GM12878 (cell line): Measurements from ENCODE around the gene CCDC97.

ENCODE experiments used
- CREM ChIP-seq: IDR thresholded peaks from 2 replicates; pipeline ENCODE4 v1.6.1; 2014; ENCODE audit warnings: antibody characterized with exemption, low read depth
- CTCF ChIP-seq, 3 experiments: IDR thresholded peaks in 2 of 3; conservative IDR thresholded peaks in 1 of 3; 2 replicates each; pipeline ENCODE4 v1.5.1; 2011; ENCODE audit warnings: low read depth in 3 of 3, low read length in 3 of 3, mild to moderate bottlenecking in 3 of 3, control low read depth in 2 of 3, moderate library complexity in 2 of 3, inconsistent platforms in 1 of 3, mixed read lengths in 1 of 3; ENCODE audit not compliant: control insufficient read depth in 2 of 3, insufficient read depth in 1 of 3; ENCODE audit errors: extremely low read depth in 1 of 3
- EZH2 ChIP-seq: IDR thresholded peaks from 2 replicates; pipeline ENCODE4 v1.6.1; 2012; ENCODE audit warnings: low read depth, mild to moderate bottlenecking, control low read depth, inconsistent platforms, low read length, borderline replicate concordance; ENCODE audit not compliant: control insufficient read depth
- FOS ChIP-seq: IDR thresholded peaks from 3 replicates; pipeline ENCODE4 v1.6.1; 2011; ENCODE audit warnings: borderline replicate concordance; ENCODE audit not compliant: insufficient read length; ENCODE audit errors: extremely low read depth
- MAX ChIP-seq: IDR thresholded peaks from 2 replicates; pipeline ENCODE4 v1.6.1; 2012; ENCODE audit warnings: low read depth, low read length, improper control_type of control experiment
- NFIC ChIP-seq: IDR thresholded peaks from 2 replicates; pipeline ENCODE4 v1.6.1; 2012; ENCODE audit warnings: low read depth, mild to moderate bottlenecking, inconsistent platforms, low read length, moderate library complexity
- PKNOX1 ChIP-seq: fragments of 450-650 bp; IDR thresholded peaks from 2 replicates; pipeline ENCODE4 v1.6.1; 2016; ENCODE audit warnings: mild to moderate bottlenecking
- POLR2A ChIP-seq: IDR thresholded peaks from 2 replicates; pipeline ENCODE4 v1.6.1; 2011; ENCODE audit warnings: low read depth, mild to moderate bottlenecking, low read length
- ZBED1 ChIP-seq: IDR thresholded peaks from 2 replicates; pipeline ENCODE4 v1.6.1; 2016; ENCODE audit warnings: borderline replicate concordance

- TF ChIP-seq CREM (no peak), ZBED1 (no peak), POLR2A (no peak), NFIC (no peak), EZH2 (no peak), MAX (no peak), PKNOX1 (no peak), CTCF (IDR thresholded peaks at IDR 0.05 in 2 of 3, conservative IDR thresholded peaks at IDR 0.05 in 1 of 3; ENCODE audit: control insufficient read depth in 2 of 3, extremely low read depth in 1 of 3, insufficient read depth in 1 of 3, low read depth in 3 of 3, low read length in 3 of 3) (no peak), FOS (no peak)
Measured at GRCh38 chr19:41334793-41335192, 24.8 kb downstream of the CCDC97 start.
